Left colon (tissue), 2 donors: ENCODE data around the gene C15orf62. TPM values are rescaled to one million over a fixed set of nuclear protein-coding genes. Genes with fewer than 3 reads are reported as not detected.

ENCODE experiments used
- ATAC-seq: fragments of 200-7000 bp; cut with Tn5 transposase; one replicate; pipeline ENCODE4 v1.9.1; 2020; ENCODE audit warnings: mild to moderate bottlenecking, moderate library complexity
- DNase-seq, 2 donors: peaks; one replicate each; pipeline ENCODE4 v3.0.0-alpha.2; 2020
- intact Hi-C, 2 donors: fragments of 100-400 bp; cut with DNase I in 1 of 2; cut with micrococcal nuclease in 1 of 2; formaldehyde crosslinking; loops; one replicate each; pipeline versions ENCODE4 v1.11.2 to v1.14.0; 2022; cut with DNase I, micrococcal nuclease
- total RNA-seq, 2 donors: library from RNA; stranded (reverse); fragmentation: NEBNext Ultra II Directional; extraction: Animal tissue kit (Norgen Biotek cat#: 25700); gene quantifications; one replicate each; pipeline ENCODE4 v1.2.1, GENCODE V29; 2021
- donor health status: DM: no; HTN: no; CAD: no.
- donor health status: DM: yes; HTN: yes; CAD: no.

The C15orf62 gene
- total RNA-seq, 2 donors from 2014 or later = 0.25 to 0.61 TPM

GRCh38 chr15:40803688-40804087 lies 33.9 kb downstream of the C15orf62 start:
- no peak for DNase-seq
- ATAC-seq = no peak
- intact Hi-C loops = no loop called here

- intact Hi-C loops = no loop called here
- ATAC-seq = no peak
- DNase-seq = no peak
Measured at GRCh38 chr15:40806672-40807027, 36.9 kb downstream of the C15orf62 start.

- DNase-seq (peak; percentile 95 to 98), ATAC-seq (peak; percentile 91)
- intact Hi-C loops = no loop called here
Measured at GRCh38 chr15:40807028-40807887, 37.5 kb downstream of the C15orf62 start, which contains the start of the genes DNAJC17 and ZFYVE19. DNAJC17 (minus strand) TSS chr15:40807473; CDS start chr15:40807446, 27 bp downstream. ZFYVE19 (plus strand) TSS chr15:40807089; CDS start chr15:40807590, 501 bp downstream.

- peak; percentile 16 for ATAC-seq
- intact Hi-C loops = no loop called here
- peak in 1 of 2 donors; percentile 32 for DNase-seq
Measured at GRCh38 chr15:40807888-40808461, 38.2 kb downstream of the C15orf62 start.

GRCh38 chr15:40808861-40809450 lies 39.2 kb downstream of the C15orf62 start:
- intact Hi-C loops = no loop called here
- DNase-seq (no peak), ATAC-seq (no peak)

GRCh38 chr15:40812721-40813425 lies 43.1 kb downstream of the C15orf62 start:
- ATAC-seq = no peak
- DNase-seq = no peak
- intact Hi-C loops = no loop called here

- no peak for DNase-seq
- ATAC-seq = no peak
- intact Hi-C loops = no loop called here
Measured at GRCh38 chr15:40815042-40815698, 45.4 kb downstream of the C15orf62 start.

- no peak for DNase-seq
- no peak for ATAC-seq
- intact Hi-C loops = no loop called here
Measured at GRCh38 chr15:40819048-40819447, 49.3 kb downstream of the C15orf62 start.

- ATAC-seq (no peak), DNase-seq (no peak)
- intact Hi-C loops = no loop called here
Measured at GRCh38 chr15:40821195-40821594, 51.4 kb downstream of the C15orf62 start.

Other genes starting within 250 kb of the C15orf62 start
- gene CCDC32, start 204.9 kb upstream of the C15orf62 start, total RNA-seq = 10 to 100 TPM; 22.6 to 25.0 TPM
- gene RPUSD2, start 200.7 kb upstream of the C15orf62 start, total RNA-seq = 1 to 10 TPM; 9.0 to 9.9 TPM
- 1 to 10 TPM; 2.4 to 8.0 TPM for gene KNL1, start 175.7 kb upstream of the C15orf62 start, total RNA-seq
- 1 to 10 TPM; 2.6 to 7.1 TPM for gene RAD51, start 74.8 kb upstream of the C15orf62 start, total RNA-seq
- gene RMDN3, start 14.7 kb upstream of the C15orf62 start, total RNA-seq = 10 to 100 TPM; 32.4 to 40.2 TPM
- gene GCHFR, start 5.9 kb upstream of the C15orf62 start, total RNA-seq = 10 to 100 TPM; 21.2 to 35.1 TPM
- 10 to 100 TPM; 25.3 to 26.8 TPM for gene ZFYVE19, start 37.1 kb downstream of the C15orf62 start, total RNA-seq
- 10 to 100 TPM; 32.8 to 36.9 TPM for gene DNAJC17, start 37.5 kb downstream of the C15orf62 start, total RNA-seq
- gene PPP1R14D, start 58.7 kb downstream of the C15orf62 start, total RNA-seq = 100 to 1,000 TPM; 153 to 171 TPM
- gene SPINT1, start 74.1 kb downstream of the C15orf62 start, total RNA-seq = 100 to 1,000 TPM; 392 to 417 TPM
- gene RHOV, start 104.3 kb downstream of the C15orf62 start, total RNA-seq = 1 to 10 TPM; 3.7 to 8.9 TPM
- gene VPS18, start 124.5 kb downstream of the C15orf62 start, total RNA-seq = 10 to 100 TPM; 20.8 to 20.9 TPM
- 10 to 100 TPM; 14.0 to 15.9 TPM for gene DLL4, start 159.4 kb downstream of the C15orf62 start, total RNA-seq
- 10 to 100 TPM in 1 of 2 donors, 1 to 10 TPM in 1; 1.8 to 11.0 TPM for gene CHAC1, start 183.5 kb downstream of the C15orf62 start, total RNA-seq